ENCODE results near the gene CRACDL.

CRACDL gene

GRCh38 chr2:98759338-98759737 is 176.7 kb downstream of the CRACDL start:
- no peak for TF ChIP-seq CEBPB (IDR thresholded peaks at IDR 0.05)
- no peak for TF ChIP-seq MAX (IDR thresholded peaks at IDR 0.05)
- TF ChIP-seq TCF12 (IDR thresholded peaks at IDR 0.05; ENCODE audit: low read depth), result no peak
- no peak for TF ChIP-seq REST (IDR thresholded peaks at IDR 0.05; ENCODE audit: low read depth)
- TF ChIP-seq TEAD4 (IDR thresholded peaks at IDR 0.05), result no peak
- no peak for TF ChIP-seq ZBTB7A (IDR thresholded peaks at IDR 0.05; ENCODE audit: low read depth)
- TF ChIP-seq NFIC (IDR thresholded peaks at IDR 0.05), result no peak
- no peak for TF ChIP-seq EP300 (IDR thresholded peaks at IDR 0.05; ENCODE audit: borderline replicate concordance)
- no peak for TF ChIP-seq YY1 (IDR thresholded peaks at IDR 0.05; ENCODE audit: low read depth)
- no peak for TF ChIP-seq USF1 (IDR thresholded peaks at IDR 0.05)
- TF ChIP-seq CREB1 (IDR thresholded peaks at IDR 0.05; ENCODE audit: low read depth), result no peak

GRCh38 chr2:98757904-98758421 is 178.1 kb downstream of the CRACDL start:
- TF ChIP-seq MAX (IDR thresholded peaks at IDR 0.05), result no peak
- 0 out of 2 replicates have a peak, but pooled peaks have one; percentile 27 for TF ChIP-seq NFIC (IDR thresholded peaks at IDR 0.05)

GRCh38 chr2:98753801-98754200 is 182.2 kb downstream of the CRACDL start:
- TF ChIP-seq USF1 (IDR thresholded peaks at IDR 0.05) (no peak), CEBPB (IDR thresholded peaks at IDR 0.05) (no peak), TCF12 (IDR thresholded peaks at IDR 0.05; ENCODE audit: low read depth) (no peak), FOXM1 (IDR thresholded peaks at IDR 0.05; ENCODE audit: borderline replicate concordance, low read depth) (no peak), YY1 (IDR thresholded peaks at IDR 0.05; ENCODE audit: low read depth) (no peak), MAX (IDR thresholded peaks at IDR 0.05) (no peak), EGR1 (IDR thresholded peaks at IDR 0.05) (no peak), EP300 (IDR thresholded peaks at IDR 0.05; ENCODE audit: borderline replicate concordance) (no peak), NFIC (IDR thresholded peaks at IDR 0.05) (no peak), REST (IDR thresholded peaks at IDR 0.05; ENCODE audit: low read depth) (no peak), ZBTB7A (IDR thresholded peaks at IDR 0.05; ENCODE audit: low read depth) (no peak), TAF1 (IDR thresholded peaks at IDR 0.05; ENCODE audit: low read depth) (no peak), TEAD4 (IDR thresholded peaks at IDR 0.05) (no peak), RAD21 (IDR thresholded peaks at IDR 0.05; ENCODE audit: low read depth) (no peak), CREB1 (IDR thresholded peaks at IDR 0.05; ENCODE audit: low read depth) (no peak)

- TF ChIP-seq TAF1 (IDR thresholded peaks at IDR 0.05; ENCODE audit: low read depth), result no peak
- no peak for TF ChIP-seq TCF12 (IDR thresholded peaks at IDR 0.05; ENCODE audit: low read depth)
- TF ChIP-seq RAD21 (IDR thresholded peaks at IDR 0.05; ENCODE audit: low read depth), result no peak
- no peak for TF ChIP-seq CEBPB (IDR thresholded peaks at IDR 0.05)
- no peak for TF ChIP-seq USF1 (IDR thresholded peaks at IDR 0.05)
- no peak for TF ChIP-seq ZBTB7A (IDR thresholded peaks at IDR 0.05; ENCODE audit: low read depth)
- no peak for TF ChIP-seq NFIC (IDR thresholded peaks at IDR 0.05)
- no peak for TF ChIP-seq FOXM1 (IDR thresholded peaks at IDR 0.05; ENCODE audit: borderline replicate concordance, low read depth)
- no peak for TF ChIP-seq CREB1 (IDR thresholded peaks at IDR 0.05; ENCODE audit: low read depth)
- TF ChIP-seq MAX (IDR thresholded peaks at IDR 0.05), result no peak
- TF ChIP-seq YY1 (IDR thresholded peaks at IDR 0.05; ENCODE audit: low read depth), result no peak
- TF ChIP-seq EGR1 (IDR thresholded peaks at IDR 0.05), result no peak
- TF ChIP-seq TEAD4 (IDR thresholded peaks at IDR 0.05), result no peak
- no peak for TF ChIP-seq REST (IDR thresholded peaks at IDR 0.05; ENCODE audit: low read depth)
- no peak for TF ChIP-seq EP300 (IDR thresholded peaks at IDR 0.05; ENCODE audit: borderline replicate concordance)
Observed at GRCh38 chr2:98751748-98752147, 184.3 kb downstream of the CRACDL start.
